Thyroid gland (tissue), 4 donors: Measurements from ENCODE around the gene LMTK3. TPM values are rescaled to one million over a fixed set of nuclear protein-coding genes. Genes with fewer than 3 reads are reported as not detected.

Experiments used
- DNase-seq, 2 donors: peaks; one replicate each; pipeline ENCODE4 v3.0.0-alpha.2; 2019
- H3K27ac ChIP-seq, 3 donors: fragments of 200-600 bp; sonication (generic); 1 replicate in 2 of 3; 2 replicates in 1 of 3; pipeline ENCODE4 v1.5.1; 2016 to 2019; ENCODE audit warnings: mild to moderate bottlenecking in 1 of 3, moderate library complexity in 1 of 3
- H3K27me3 ChIP-seq: fragments of 200-600 bp; sonication (generic); one replicate; pipeline ENCODE4 v1.5.1; 2019
- H3K36me3 ChIP-seq, 2 donors: fragments of 200-600 bp; sonication (generic); one replicate each; pipeline ENCODE4 v1.5.1; 2016 to 2019
- H3K4me1 ChIP-seq, 2 donors: fragments of 200-600 bp; sonication (generic); one replicate each; pipeline ENCODE4 v1.5.1; 2017 to 2019
- H3K4me3 ChIP-seq, 3 donors: fragments of 200-600 bp; sonication (generic); replicated peaks in 1 of 3; 1 replicate in 2 of 3; 2 replicates in 1 of 3; pipeline ENCODE4 v1.5.1; 2016; ENCODE audit warnings: mild to moderate bottlenecking in 1 of 3
- H3K9me3 ChIP-seq: fragments of 200-600 bp; sonication (generic); one replicate; pipeline ENCODE4 v1.5.1; 2017
- CTCF ChIP-seq, 6 experiments: fragments of 200-600 bp in 3 of 6; fragments of 450-650 bp in 3 of 6; sonication (generic) in 3 of 6; IDR thresholded peaks; one replicate each; pipeline ENCODE4 v1.5.1; 2016 to 2019; ENCODE audit warnings: antibody characterized with exemption in 6 of 6, mild to moderate bottlenecking in 2 of 6, inconsistent platforms in 1 of 6, moderate library complexity in 1 of 6
- POLR2A ChIP-seq, 2 donors: fragments of 450-650 bp; IDR thresholded peaks; one replicate each; pipeline ENCODE4 v1.6.1; 2017; ENCODE audit warnings: antibody characterized with exemption in 2 of 2, mild to moderate bottlenecking in 2 of 2, moderate library complexity in 1 of 2
- WGBS, 2 donors: methylation state at CpG; one replicate each; pipeline ENCODE4 v1.1.5; 2017; 5-methylcytosine and 5-hydroxymethylcytosine counted together
- intact Hi-C: fragments of 100-400 bp; cut with DNase I; formaldehyde crosslinking; loops from one replicate; pipeline ENCODE4 v1.15.1; 2023
- total RNA-seq, 4 donors: library from RNA; depleted of rRNA; stranded (reverse); fragments of >200 nt; gene quantifications; one replicate each; pipeline ENCODE4 v1.2.3, GENCODE V29; 2016

LMTK3 gene
- total RNA-seq, 4 donors from 2014 or later, result 3.0 to 7.1 (median 4.6) TPM

GRCh38 chr19:48470856-48471255 is 40.8 kb downstream of the LMTK3 start:
- no peak for TF ChIP-seq POLR2A (IDR thresholded peaks at IDR 0.05)
- TF ChIP-seq CTCF (IDR thresholded peaks at IDR 0.05), result no peak
- 91 to 95% methylated on average over 10 of the region's 10 CpGs for WGBS, 2 donors
- Histone ChIP-seq H3K36me3 (peaks cover 51 to 54% of the 10 kb centered on the region in 2 donors), H3K27ac (peak overlapping the region in 2 of 3 donors; percentile 94 to 96), H3K4me1 (peaks cover 41 to 46% of the 10 kb centered on the region in 2 donors), H3K27me3 (no peaks in the 10 kb centered on the region), H3K4me3 (no peak overlapping the region), H3K9me3 (no peaks in the 10 kb centered on the region)
- DNase-seq, result no peak
- intact Hi-C loops, result no loop called here

- intact Hi-C loops, result no loop called here
- 46 to 65% methylated on average over 19 to 20 of the region's 20 CpGs for WGBS, 2 donors
- Histone ChIP-seq H3K36me3 (peaks cover 44 to 47% of the 10 kb centered on the region in 2 donors), H3K27me3 (no peaks in the 10 kb centered on the region), H3K9me3 (no peaks in the 10 kb centered on the region), H3K4me1 (peaks cover 41 to 46% of the 10 kb centered on the region in 2 donors), H3K4me3 (peak overlapping the region; percentile 43 to 89 (median 75)), H3K27ac (peak overlapping the region; percentile 94 to 97 (median 96))
- no peak for DNase-seq
- no peak for TF ChIP-seq CTCF (IDR thresholded peaks at IDR 0.05)
- no peak for TF ChIP-seq POLR2A (IDR thresholded peaks at IDR 0.05)
These were observed 41.5 kb downstream of the LMTK3 start for GRCh38 chr19:48469934-48470680.

GRCh38 chr19:48469289-48469881 is 42.2 kb downstream of the LMTK3 start, which contains the start of gene CYTH2:
Gene CYTH2 (plus strand): TSS chr19:48469369. CDS start chr19:48469508, 139 bp downstream.
- intact Hi-C loops, result no loop called here
- Histone ChIP-seq H3K27me3 (no peaks in the 10 kb centered on the region), H3K4me1 (peaks cover 41 to 46% of the 10 kb centered on the region in 2 donors), H3K4me3 (peak within 1 kb of the TSS; percentile 43 to 89 (median 75)), H3K9me3 (no peaks in the 10 kb centered on the region), H3K36me3 (peaks cover 36 to 40% of the 10 kb centered on the region in 2 donors), H3K27ac (peak within 1 kb of the TSS; percentile 94 to 97 (median 96))
- peak; percentile 88 to 91 for DNase-seq
- 0% methylated on average over 8 to 15 of the region's 66 CpGs for WGBS, 2 donors
- TF ChIP-seq POLR2A (IDR thresholded peaks at IDR 0.05) (peak; percentile 76 to 95), CTCF (IDR thresholded peaks at IDR 0.05) (no peak)

- Histone ChIP-seq H3K9me3 (no peaks in the 10 kb centered on the region), H3K27me3 (no peaks in the 10 kb centered on the region), H3K4me3 (peak overlapping the region in 1 of 3 donors; percentile 75), H3K27ac (peak overlapping the region; percentile 94 to 97 (median 96)), H3K4me1 (peaks cover 40% of the 10 kb centered on the region in 2 donors), H3K36me3 (peaks cover 31 to 34% of the 10 kb centered on the region in 2 donors)
- WGBS, 2 donors, result 0 to 1% methylated on average over 29 to 32 of the region's 36 CpGs
- intact Hi-C loops, result no loop called here
- no peak for TF ChIP-seq CTCF (IDR thresholded peaks at IDR 0.05)
- no peak for TF ChIP-seq POLR2A (IDR thresholded peaks at IDR 0.05)
- DNase-seq, result peak; percentile 100
These were observed 42.8 kb downstream of the LMTK3 start for GRCh38 chr19:48468772-48469288.
